ENCODE results near the gene PDIA6. TPM values are rescaled to one million over a fixed set of nuclear protein-coding genes. Genes with fewer than 3 reads are reported as not detected.
A peak's percentile ranks its signal among the peaks of the same experiment; 100 is the strongest.
"Not testable (repeated sequence)": the region's sequence is repeated elsewhere in the genome, so short reads cannot be mapped to it uniquely, and the experiment has no call there.

The PDIA6 gene
- total and polyA plus RNA-seq, 12 donors = 28.6 to 544 (median 142) TPM

- intact Hi-C loops (cut with DNase I) = no loop called here
- peak in 1 of 7 donors; percentile 54 for DNase-seq
- no peaks in the 10 kb centered on the region for H3K36me3 ChIP-seq (replicated peaks in 1 of 2)
- H3K9me3 ChIP-seq (replicated peaks in 1 of 3) = no peaks in the 10 kb centered on the region
- TF ChIP-seq POLR2A (IDR thresholded peaks at IDR 0.05) (no peak), CTCF (IDR thresholded peaks at IDR 0.05) (no peak)
- peaks cover 8 to 25% of the 10 kb centered on the region in 2 donors for H3K4me1 ChIP-seq (replicated peaks in 1 of 2)
- no peak overlapping the region for H3K4me3 ChIP-seq
- no peak overlapping the region for H3K27ac ChIP-seq
- no peaks in the 10 kb centered on the region for H3K27me3 ChIP-seq
- 64 to 74% (median 71%) methylated on average over 13 to 16 of the region's 16 CpGs for WGBS, 4 donors
Observed at GRCh38 chr2:10814571-10815331, 2.2 kb upstream of the PDIA6 start.

GRCh38 chr2:10814142-10814541 lies 1.6 kb upstream of the PDIA6 start:
- TF ChIP-seq POLR2A (IDR thresholded peaks at IDR 0.05) = no peak
- no peak for TF ChIP-seq CTCF (IDR thresholded peaks at IDR 0.05)
- DNase-seq = peak in 1 of 7 donors; percentile 54
- Histone ChIP-seq H3K36me3 (replicated peaks in 1 of 2) (no peaks in the 10 kb centered on the region), H3K4me1 (replicated peaks in 1 of 2) (peaks cover 8 to 28% of the 10 kb centered on the region in 2 donors), H3K9me3 (replicated peaks in 1 of 3) (no peaks in the 10 kb centered on the region), H3K4me3 (no peak overlapping the region), H3K27me3 (no peaks in the 10 kb centered on the region), H3K27ac (no peak overlapping the region)
- 55 to 68% (median 61%) methylated on average over 3 to 10 of the region's 10 CpGs for WGBS, 4 donors
- intact Hi-C loops (cut with DNase I) = no loop called here

- 49 to 55% (median 50%) methylated on average over 35 to 37 of the region's 37 CpGs for WGBS, 4 donors
- peak overlapping the region in 2 of 4 donors; percentile 63 to 98 for H3K4me3 ChIP-seq
- H3K27me3 ChIP-seq; intact Hi-C loops (cut with DNase I); H3K36me3 ChIP-seq (replicated peaks in 1 of 2); H3K9me3 ChIP-seq (replicated peaks in 1 of 3); DNase-seq: not testable (repeated sequence)
- H3K27ac ChIP-seq = peak overlapping the region in 4 of 5 donors; percentile 83 to 98 (median 90)
- peaks cover 8 to 32% of the 10 kb centered on the region in 2 donors for H3K4me1 ChIP-seq (replicated peaks in 1 of 2)
Observed at GRCh38 chr2:10813163-10814138, 866 bp upstream of the PDIA6 start.

- DNase-seq = peak in 1 of 7 donors; percentile 54
- no peaks in the 10 kb centered on the region for H3K36me3 ChIP-seq (replicated peaks in 1 of 2)
- intact Hi-C loops (cut with DNase I) = no loop called here
- no peak for TF ChIP-seq CTCF (IDR thresholded peaks at IDR 0.05)
- TF ChIP-seq POLR2A (IDR thresholded peaks at IDR 0.05) = no peak
- peak overlapping the region in 3 of 4 donors; percentile 63 to 98 (median 72) for H3K4me3 ChIP-seq
- 1 to 15% (median 8%) methylated on average over 9 to 14 of the region's 14 CpGs for WGBS, 4 donors
- no peaks in the 10 kb centered on the region for H3K9me3 ChIP-seq (replicated peaks in 1 of 3)
- peak overlapping the region; percentile 19 to 98 (median 83) for H3K27ac ChIP-seq
- H3K4me1 ChIP-seq (replicated peaks in 1 of 2) = peaks cover 8 to 40% of the 10 kb centered on the region in 2 donors
- H3K27me3 ChIP-seq = no peaks in the 10 kb centered on the region
Observed at GRCh38 chr2:10811517-10811916, 1.1 kb downstream of the PDIA6 start.
